Measurements from ENCODE around the gene CCDC97. TPM values are rescaled to one million over a fixed set of nuclear protein-coding genes. Genes with fewer than 3 reads are reported as not detected.

The CCDC97 gene
- total RNA-seq, 1 experiment from 2014 or later = 18.3 TPM

DNA sequence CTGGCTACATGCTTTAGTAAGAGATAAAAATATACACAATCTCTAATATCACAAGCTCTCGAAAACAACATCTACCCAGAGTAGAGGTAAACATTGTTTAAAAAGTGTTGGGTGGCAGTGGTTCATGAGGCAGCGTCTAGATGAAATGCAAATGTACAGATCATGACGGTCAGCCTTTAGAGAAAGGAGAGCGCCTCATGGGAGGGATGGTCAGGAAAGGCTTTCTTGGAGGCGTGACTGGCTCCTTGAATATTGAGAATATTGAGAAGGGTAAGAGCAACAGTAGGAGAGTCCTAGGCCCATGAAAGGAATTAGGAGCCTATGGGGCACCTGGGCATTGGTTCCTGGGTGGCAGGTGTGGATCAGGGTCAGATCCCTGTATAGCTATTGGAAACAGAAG is 35.2 kb upstream of the CCDC97 start:
- Histone ChIP-seq H3F3A (ENCODE audit: low read length, unreplicated experiment) (no peaks in the 10 kb centered on the region), H3K36me3 (ENCODE audit: low read depth, low read length) (peaks cover 67% of the 10 kb centered on the region), H3K9me2 (replicated peaks; ENCODE audit: low read length) (no peaks in the 10 kb centered on the region), H3K27me3 (ENCODE audit: low read length) (no peaks in the 10 kb centered on the region), H3K9me3 (ENCODE audit: low read length) (no peaks in the 10 kb centered on the region), H3K4me3 (ENCODE audit: low read length) (no peak overlapping the region), H3K4me1 (ENCODE audit: insufficient read depth, low read length) (no peaks in the 10 kb centered on the region), H3K4me2 (ENCODE audit: low read length) (no peak overlapping the region), H3K79me2 (ENCODE audit: low read length) (no peaks in the 10 kb centered on the region), H4K20me1 (ENCODE audit: low read length) (no peaks in the 10 kb centered on the region), H3K9ac (ENCODE audit: low read length) (no peak overlapping the region), H3K27ac (ENCODE audit: low read length) (no peak overlapping the region), H2AFZ (ENCODE audit: low read length) (no peak overlapping the region)
- ATAC-seq (no peak), DNase-seq (no peak)
- ChIA-PET POLR2A (ENCODE audit: unreplicated experiment) (no interaction called here), CTCF (no interaction called here)
- intact Hi-C loops (cut with micrococcal nuclease) = no loop called here
- no TSS peak for BruUV-seq (replicated peaks)
- TF ChIP-seq, protein P1, sequence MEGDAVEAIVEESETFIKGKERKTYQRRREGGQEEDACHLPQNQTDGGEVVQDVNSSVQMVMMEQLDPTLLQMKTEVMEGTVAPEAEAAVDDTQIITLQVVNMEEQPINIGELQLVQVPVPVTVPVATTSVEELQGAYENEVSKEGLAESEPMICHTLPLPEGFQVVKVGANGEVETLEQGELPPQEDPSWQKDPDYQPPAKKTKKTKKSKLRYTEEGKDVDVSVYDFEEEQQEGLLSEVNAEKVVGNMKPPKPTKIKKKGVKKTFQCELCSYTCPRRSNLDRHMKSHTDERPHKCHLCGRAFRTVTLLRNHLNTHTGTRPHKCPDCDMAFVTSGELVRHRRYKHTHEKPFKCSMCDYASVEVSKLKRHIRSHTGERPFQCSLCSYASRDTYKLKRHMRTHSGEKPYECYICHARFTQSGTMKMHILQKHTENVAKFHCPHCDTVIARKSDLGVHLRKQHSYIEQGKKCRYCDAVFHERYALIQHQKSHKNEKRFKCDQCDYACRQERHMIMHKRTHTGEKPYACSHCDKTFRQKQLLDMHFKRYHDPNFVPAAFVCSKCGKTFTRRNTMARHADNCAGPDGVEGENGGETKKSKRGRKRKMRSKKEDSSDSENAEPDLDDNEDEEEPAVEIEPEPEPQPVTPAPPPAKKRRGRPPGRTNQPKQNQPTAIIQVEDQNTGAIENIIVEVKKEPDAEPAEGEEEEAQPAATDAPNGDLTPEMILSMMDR (conservative IDR thresholded peaks at IDR 0.05; ENCODE audit: low read depth, low read length) = no peak
- no peak for TF ChIP-seq EZH2phosphoT487 (IDR thresholded peaks at IDR 0.05; ENCODE audit: borderline replicate concordance, low read length)
- TF ChIP-seq EZH2 (IDR thresholded peaks at IDR 0.05; ENCODE audit: low read length, unreplicated experiment) = no peak

DNA sequence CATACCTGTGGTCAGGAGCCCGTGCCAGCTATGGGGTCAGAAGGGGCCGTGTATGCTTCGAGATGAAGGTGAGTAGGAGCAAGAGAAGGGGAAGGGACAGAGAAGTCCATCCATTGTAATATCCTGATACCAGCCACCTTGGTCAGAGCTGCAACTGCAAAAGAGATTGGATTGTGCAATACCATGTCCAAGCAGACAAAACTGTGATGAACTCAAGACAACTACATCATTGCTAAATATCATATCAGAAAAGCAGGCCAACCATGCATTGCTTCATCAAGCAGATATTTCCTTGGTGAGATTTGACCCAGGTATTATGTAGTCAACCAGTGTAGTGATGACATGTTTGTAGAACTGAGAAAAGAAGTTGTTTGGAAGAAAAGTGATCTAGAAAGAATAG is 33.7 kb upstream of the CCDC97 start:
- H3K36me3 ChIP-seq (ENCODE audit: low read depth, low read length) = peaks cover 75% of the 10 kb centered on the region
- H3K4me2 ChIP-seq (ENCODE audit: low read length) = no peak overlapping the region
- H3K27ac ChIP-seq (ENCODE audit: low read length) = no peak overlapping the region
- no peak overlapping the region for H3K9ac ChIP-seq (ENCODE audit: low read length)
- H3K9me2 ChIP-seq (replicated peaks; ENCODE audit: low read length) = no peaks in the 10 kb centered on the region
- DNase-seq (no peak), ATAC-seq (no peak)
- H3F3A ChIP-seq (ENCODE audit: low read length, unreplicated experiment) = no peaks in the 10 kb centered on the region
- no peaks in the 10 kb centered on the region for H3K9me3 ChIP-seq (ENCODE audit: low read length)
- intact Hi-C loops (cut with micrococcal nuclease) = no loop called here
- no peaks in the 10 kb centered on the region for H3K79me2 ChIP-seq (ENCODE audit: low read length)
- POLR2A ChIA-PET (ENCODE audit: unreplicated experiment) = no interaction called here
- TF ChIP-seq EZH2phosphoT487 (IDR thresholded peaks at IDR 0.05; ENCODE audit: borderline replicate concordance, low read length) (no peak), EZH2 (IDR thresholded peaks at IDR 0.05; ENCODE audit: low read length, unreplicated experiment) (no peak)
- TF ChIP-seq, protein P1 (conservative IDR thresholded peaks at IDR 0.05; ENCODE audit: low read depth, low read length) = no peak
- no peak overlapping the region for H2AFZ ChIP-seq (ENCODE audit: low read length)
- no peaks in the 10 kb centered on the region for H4K20me1 ChIP-seq (ENCODE audit: low read length)
- BruUV-seq (replicated peaks) = no TSS peak
- H3K27me3 ChIP-seq (ENCODE audit: low read length) = no peaks in the 10 kb centered on the region
- CTCF ChIA-PET = no interaction called here
- no peaks in the 10 kb centered on the region for H3K4me1 ChIP-seq (ENCODE audit: insufficient read depth, low read length)
- H3K4me3 ChIP-seq (ENCODE audit: low read length) = no peak overlapping the region

DNA sequence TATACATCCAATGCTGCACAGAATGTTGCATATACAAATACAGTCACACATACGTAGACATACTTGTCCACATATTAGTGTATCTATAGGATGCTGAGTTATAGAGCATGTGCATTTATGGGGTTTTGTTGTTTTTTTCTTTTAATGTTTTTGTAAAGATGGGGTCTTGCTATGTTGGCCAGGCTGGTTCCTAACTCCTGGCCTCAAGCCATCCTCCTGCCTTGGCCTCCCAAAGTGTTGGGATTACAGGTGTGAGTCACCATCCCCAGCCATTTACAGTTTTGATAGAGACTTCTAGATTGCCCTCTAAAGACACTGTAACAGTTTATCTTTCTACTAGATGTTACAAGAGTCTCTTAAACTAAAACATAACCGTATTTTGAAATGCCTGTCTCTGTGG is 31.5 kb upstream of the CCDC97 start:
- H3K4me1 ChIP-seq (ENCODE audit: insufficient read depth, low read length) = no peaks in the 10 kb centered on the region
- no peaks in the 10 kb centered on the region for H3K27me3 ChIP-seq (ENCODE audit: low read length)
- no peaks in the 10 kb centered on the region for H3K9me2 ChIP-seq (replicated peaks; ENCODE audit: low read length)
- H2AFZ ChIP-seq (ENCODE audit: low read length) = no peak overlapping the region
- no TSS peak for BruUV-seq (replicated peaks)
- intact Hi-C loops (cut with micrococcal nuclease) = no loop called here
- ATAC-seq (no peak), DNase-seq (no peak)
- no peak overlapping the region for H3K4me2 ChIP-seq (ENCODE audit: low read length)
- no peaks in the 10 kb centered on the region for H3F3A ChIP-seq (ENCODE audit: low read length, unreplicated experiment)
- H3K36me3 ChIP-seq (ENCODE audit: low read depth, low read length) = peaks cover 61% of the 10 kb centered on the region
- H3K79me2 ChIP-seq (ENCODE audit: low read length) = no peaks in the 10 kb centered on the region
- TF ChIP-seq EZH2 (IDR thresholded peaks at IDR 0.05; ENCODE audit: low read length, unreplicated experiment) (no peak), EZH2phosphoT487 (IDR thresholded peaks at IDR 0.05; ENCODE audit: borderline replicate concordance, low read length) (no peak)
- TF ChIP-seq, protein P1 (conservative IDR thresholded peaks at IDR 0.05; ENCODE audit: low read depth, low read length) = no peak
- no peak overlapping the region for H3K27ac ChIP-seq (ENCODE audit: low read length)
- H3K9me3 ChIP-seq (ENCODE audit: low read length) = no peaks in the 10 kb centered on the region
- no peak overlapping the region for H3K9ac ChIP-seq (ENCODE audit: low read length)
- H4K20me1 ChIP-seq (ENCODE audit: low read length) = no peaks in the 10 kb centered on the region
- ChIA-PET CTCF (no interaction called here), POLR2A (ENCODE audit: unreplicated experiment) (no interaction called here)
- H3K4me3 ChIP-seq (ENCODE audit: low read length) = no peak overlapping the region

All from PC-3 (cell line).